ENCODE data around the gene AP1S3. TPM values are rescaled to one million over a fixed set of nuclear protein-coding genes. Genes with fewer than 3 reads are reported as not detected.

The AP1S3 gene
- total RNA-seq, 1 experiment from 2014 or later, result 34.3 TPM

GRCh38 chr2:223870840-223871611, 33.6 kb upstream of the AP1S3 start:
- TF ChIP-seq EZH2 (IDR thresholded peaks at IDR 0.05; ENCODE audit: low read length, unreplicated experiment), result no peak
- TF ChIP-seq, protein P1, sequence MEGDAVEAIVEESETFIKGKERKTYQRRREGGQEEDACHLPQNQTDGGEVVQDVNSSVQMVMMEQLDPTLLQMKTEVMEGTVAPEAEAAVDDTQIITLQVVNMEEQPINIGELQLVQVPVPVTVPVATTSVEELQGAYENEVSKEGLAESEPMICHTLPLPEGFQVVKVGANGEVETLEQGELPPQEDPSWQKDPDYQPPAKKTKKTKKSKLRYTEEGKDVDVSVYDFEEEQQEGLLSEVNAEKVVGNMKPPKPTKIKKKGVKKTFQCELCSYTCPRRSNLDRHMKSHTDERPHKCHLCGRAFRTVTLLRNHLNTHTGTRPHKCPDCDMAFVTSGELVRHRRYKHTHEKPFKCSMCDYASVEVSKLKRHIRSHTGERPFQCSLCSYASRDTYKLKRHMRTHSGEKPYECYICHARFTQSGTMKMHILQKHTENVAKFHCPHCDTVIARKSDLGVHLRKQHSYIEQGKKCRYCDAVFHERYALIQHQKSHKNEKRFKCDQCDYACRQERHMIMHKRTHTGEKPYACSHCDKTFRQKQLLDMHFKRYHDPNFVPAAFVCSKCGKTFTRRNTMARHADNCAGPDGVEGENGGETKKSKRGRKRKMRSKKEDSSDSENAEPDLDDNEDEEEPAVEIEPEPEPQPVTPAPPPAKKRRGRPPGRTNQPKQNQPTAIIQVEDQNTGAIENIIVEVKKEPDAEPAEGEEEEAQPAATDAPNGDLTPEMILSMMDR (conservative IDR thresholded peaks at IDR 0.05; ENCODE audit: low read depth, low read length), result no peak
- TF ChIP-seq EZH2phosphoT487 (IDR thresholded peaks at IDR 0.05; ENCODE audit: borderline replicate concordance, low read length), result no peak
- DNase-seq (no peak), ATAC-seq (no peak)
- Histone ChIP-seq H2AFZ (ENCODE audit: low read length) (no peak overlapping the region), H3K4me2 (ENCODE audit: low read length) (no peak overlapping the region), H3F3A (ENCODE audit: low read length, unreplicated experiment) (no peaks in the 10 kb centered on the region), H3K4me3 (ENCODE audit: low read length) (no peak overlapping the region), H3K9ac (ENCODE audit: low read length) (no peak overlapping the region), H3K36me3 (ENCODE audit: low read depth, low read length) (peaks cover 9% of the 10 kb centered on the region), H3K9me2 (replicated peaks; ENCODE audit: low read length) (no peaks in the 10 kb centered on the region), H3K79me2 (ENCODE audit: low read length) (no peaks in the 10 kb centered on the region), H4K20me1 (ENCODE audit: low read length) (no peaks in the 10 kb centered on the region), H3K4me1 (ENCODE audit: insufficient read depth, low read length) (peaks cover 2% of the 10 kb centered on the region; the same call in 1 of the 2 replicates), H3K27me3 (ENCODE audit: low read length) (no peaks in the 10 kb centered on the region), H3K27ac (ENCODE audit: low read length) (no peak overlapping the region), H3K9me3 (ENCODE audit: low read length) (no peaks in the 10 kb centered on the region)
- BruUV-seq (replicated peaks), result no TSS peak
- CTCF ChIA-PET, result no interaction called here
- intact Hi-C loops (cut with micrococcal nuclease), result no loop called here
- POLR2A ChIA-PET (ENCODE audit: unreplicated experiment), result no interaction called here

- Histone ChIP-seq H3K9me3 (ENCODE audit: low read length) (no peaks in the 10 kb centered on the region), H3K79me2 (ENCODE audit: low read length) (no peaks in the 10 kb centered on the region), H2AFZ (ENCODE audit: low read length) (no peak overlapping the region), H3K4me2 (ENCODE audit: low read length) (no peak overlapping the region), H3K27ac (ENCODE audit: low read length) (no peak overlapping the region), H4K20me1 (ENCODE audit: low read length) (no peaks in the 10 kb centered on the region), H3F3A (ENCODE audit: low read length, unreplicated experiment) (no peaks in the 10 kb centered on the region), H3K4me1 (ENCODE audit: insufficient read depth, low read length) (peaks cover 5% of the 10 kb centered on the region; the same call in 1 of the 2 replicates), H3K27me3 (ENCODE audit: low read length) (no peaks in the 10 kb centered on the region), H3K36me3 (ENCODE audit: low read depth, low read length) (no peaks in the 10 kb centered on the region), H3K9me2 (replicated peaks; ENCODE audit: low read length) (no peaks in the 10 kb centered on the region), H3K4me3 (ENCODE audit: low read length) (no peak overlapping the region), H3K9ac (ENCODE audit: low read length) (no peak overlapping the region)
- no TSS peak for BruUV-seq (replicated peaks)
- ChIA-PET CTCF (no interaction called here), POLR2A (ENCODE audit: unreplicated experiment) (no interaction called here)
- no peak for TF ChIP-seq EZH2 (IDR thresholded peaks at IDR 0.05; ENCODE audit: low read length, unreplicated experiment)
- no peak for TF ChIP-seq EZH2phosphoT487 (IDR thresholded peaks at IDR 0.05; ENCODE audit: borderline replicate concordance, low read length)
- TF ChIP-seq, protein P1 (conservative IDR thresholded peaks at IDR 0.05; ENCODE audit: low read depth, low read length), result no peak
- ATAC-seq (no peak), DNase-seq (no peak)
- intact Hi-C loops (cut with micrococcal nuclease), result no loop called here
Measured at GRCh38 chr2:223868005-223868404, 30.6 kb upstream of the AP1S3 start.

DNA sequence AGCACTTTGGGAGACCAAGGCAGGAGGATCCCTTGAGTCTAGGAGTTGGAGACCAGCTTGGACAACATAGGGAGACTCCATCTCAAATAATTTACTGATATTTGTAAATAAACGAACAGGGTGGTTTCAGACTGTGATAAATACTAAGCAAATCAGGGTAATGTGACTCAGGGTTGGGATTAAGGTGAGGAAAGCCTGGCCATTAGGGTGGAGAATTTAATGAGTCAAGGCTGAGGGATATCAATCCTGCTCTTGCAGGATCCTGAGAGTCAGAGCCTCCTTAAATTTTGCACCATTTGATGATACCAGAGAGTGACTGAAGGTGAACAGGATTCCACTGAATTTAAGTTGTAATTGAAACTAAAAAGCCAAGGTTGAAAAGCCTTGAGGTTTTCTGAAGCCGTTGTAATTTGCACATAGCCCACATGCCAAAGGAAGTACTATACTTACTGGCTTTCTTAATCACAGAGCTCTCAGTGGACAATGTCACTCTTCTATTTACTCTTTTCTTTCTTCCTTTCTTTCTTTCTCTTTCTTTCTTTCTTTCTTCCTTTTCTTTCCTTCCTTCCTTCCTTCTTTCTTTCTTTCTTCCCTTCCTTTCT, 28.6 kb upstream of the AP1S3 start:
- no peak overlapping the region for H3K4me2 ChIP-seq (ENCODE audit: low read length)
- H3K4me1 ChIP-seq (ENCODE audit: insufficient read depth, low read length), result peaks cover 21% of the 10 kb centered on the region
- H4K20me1 ChIP-seq (ENCODE audit: low read length), result no peaks in the 10 kb centered on the region
- H3K9me2 ChIP-seq (replicated peaks; ENCODE audit: low read length), result no peaks in the 10 kb centered on the region
- no peaks in the 10 kb centered on the region for H3K27me3 ChIP-seq (ENCODE audit: low read length)
- H3K9ac ChIP-seq (ENCODE audit: low read length), result no peak overlapping the region
- no peak overlapping the region for H3K27ac ChIP-seq (ENCODE audit: low read length)
- H3K9me3 ChIP-seq (ENCODE audit: low read length), result no peaks in the 10 kb centered on the region
- no TSS peak for BruUV-seq (replicated peaks)
- H3K4me3 ChIP-seq (ENCODE audit: low read length), result no peak overlapping the region
- intact Hi-C loops (cut with micrococcal nuclease), result no loop called here
- ChIA-PET POLR2A (ENCODE audit: unreplicated experiment) (no interaction called here), CTCF (no interaction called here)
- H3F3A ChIP-seq (ENCODE audit: low read length, unreplicated experiment), result peaks cover 6% of the 10 kb centered on the region
- TF ChIP-seq EZH2phosphoT487 (IDR thresholded peaks at IDR 0.05; ENCODE audit: borderline replicate concordance, low read length) (no peak), EZH2 (IDR thresholded peaks at IDR 0.05; ENCODE audit: low read length, unreplicated experiment) (no peak)
- TF ChIP-seq, protein P1 (conservative IDR thresholded peaks at IDR 0.05; ENCODE audit: low read depth, low read length), result no peak
- ATAC-seq, result no peak
- no peaks in the 10 kb centered on the region for H3K36me3 ChIP-seq (ENCODE audit: low read depth, low read length)
- H2AFZ ChIP-seq (ENCODE audit: low read length), result no peak overlapping the region
- no peak for DNase-seq
- no peaks in the 10 kb centered on the region for H3K79me2 ChIP-seq (ENCODE audit: low read length)

All from PC-3 (cell line).